T-helper 22 cell (primary cell): ENCODE results near the gene SAP130.

Source experiments
- DNase-seq: peaks from one replicate; pipeline ENCODE4 v3.0.0-alpha.2; 2020; ENCODE audit warnings: low read depth

The SAP130 gene

DNA sequence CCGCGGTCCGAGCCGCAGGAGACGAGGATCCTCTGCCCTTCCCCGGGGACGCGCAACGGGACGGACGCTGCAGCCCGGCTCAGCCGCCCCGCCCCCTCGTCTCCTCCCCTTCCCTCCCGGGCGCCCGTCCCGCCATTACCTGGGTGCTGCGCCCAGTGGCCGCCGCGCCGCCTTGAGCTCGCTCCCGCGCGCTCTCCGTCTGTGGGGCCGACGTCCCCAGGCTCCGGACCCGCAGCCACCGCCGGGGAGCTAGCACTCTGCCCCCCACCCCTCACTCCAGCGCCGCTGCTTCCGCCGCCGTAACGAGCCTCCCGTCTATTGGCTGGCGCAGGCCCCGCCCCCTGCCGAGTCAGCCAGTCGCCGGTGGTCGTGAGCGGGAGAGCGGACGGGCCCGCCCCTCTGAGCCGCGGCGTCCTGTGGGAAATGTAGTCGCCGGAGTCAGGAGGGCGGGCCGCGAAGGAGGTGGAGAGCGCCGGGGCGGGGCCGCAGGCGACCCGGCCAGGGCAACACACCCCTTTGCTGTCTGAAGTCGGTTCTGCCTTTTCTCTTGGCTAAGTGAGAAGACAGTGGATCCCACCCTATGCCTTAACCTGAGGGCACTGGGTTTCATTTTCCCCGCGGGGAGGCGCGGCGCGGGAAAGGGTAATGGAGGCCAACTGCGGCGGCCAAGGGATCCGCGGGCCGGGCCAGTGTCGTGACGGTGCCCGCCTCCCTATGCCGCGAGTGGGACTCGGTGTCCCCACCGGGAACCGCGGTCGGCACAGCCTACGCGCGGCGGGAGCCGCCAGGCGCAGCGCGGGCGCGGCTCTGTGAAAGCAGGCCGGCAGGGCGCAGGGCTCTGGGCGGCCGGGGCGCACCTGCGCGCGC is at the start of gene SAP130:
TSS of gene SAP130 (minus strand) at position 259 of the 867 bp plus-strand sequence. CDS start 1,767 bp downstream, outside the sequence.
- peak; percentile 98 for DNase-seq

DNA sequence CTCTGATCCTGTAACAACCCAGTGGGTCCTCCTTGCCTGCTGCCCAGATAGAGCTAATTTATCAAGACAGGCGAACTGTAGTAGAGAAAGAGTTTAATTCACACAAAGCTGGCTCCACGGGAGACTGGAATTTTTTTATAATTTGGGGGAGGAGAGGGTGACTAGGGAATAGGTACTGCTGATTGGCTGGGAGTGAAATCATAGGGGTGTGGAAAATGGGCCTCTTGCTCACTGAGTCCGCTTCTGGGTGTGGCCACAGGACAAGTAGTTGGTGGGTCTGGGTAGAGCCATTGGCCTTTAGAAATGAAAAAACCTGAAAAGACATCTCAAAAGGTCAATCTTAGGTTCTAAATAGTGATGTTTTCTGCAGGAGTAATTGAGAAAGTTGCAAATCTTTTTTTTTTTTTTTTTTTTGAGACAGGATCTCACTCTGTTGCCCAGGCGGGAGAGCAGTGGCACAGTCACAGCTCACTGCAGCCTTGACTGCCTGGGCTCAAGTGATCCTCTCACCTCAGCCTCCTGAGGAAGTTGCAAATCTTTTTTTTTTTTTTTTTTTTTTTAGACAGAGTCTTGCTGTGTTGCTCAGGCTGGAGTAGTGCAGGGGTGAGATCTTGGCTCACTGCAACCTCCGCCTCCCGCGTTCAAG is 48.7 kb upstream of the SAP130 start:
- DNase-seq, result no peak

DNA sequence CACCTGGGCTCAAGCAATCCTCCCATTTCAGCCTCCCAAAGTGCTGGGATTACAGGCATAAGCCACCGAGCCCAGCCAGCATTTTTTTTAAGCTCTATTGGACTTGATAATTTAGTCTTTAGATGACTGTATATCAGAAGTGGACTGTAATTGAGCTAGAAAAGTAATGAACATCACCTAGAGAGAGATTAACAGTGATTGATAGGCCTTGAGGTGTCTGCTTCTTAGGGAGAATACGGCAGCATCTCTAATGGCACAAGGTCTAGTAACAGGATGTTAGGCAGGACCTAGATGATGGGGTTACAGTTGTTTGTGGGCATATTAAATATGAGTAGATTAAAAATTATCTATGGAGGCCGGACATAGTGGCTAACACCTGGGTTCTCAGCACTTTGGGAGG is 45.4 kb upstream of the SAP130 start:
- no peak for DNase-seq

- DNase-seq, result no peak
Observed at GRCh38 chr2:128069769-128070168, 41.9 kb upstream of the SAP130 start.

- DNase-seq, result no peak
Observed at GRCh38 chr2:128064353-128064752, 36.5 kb upstream of the SAP130 start.

DNA sequence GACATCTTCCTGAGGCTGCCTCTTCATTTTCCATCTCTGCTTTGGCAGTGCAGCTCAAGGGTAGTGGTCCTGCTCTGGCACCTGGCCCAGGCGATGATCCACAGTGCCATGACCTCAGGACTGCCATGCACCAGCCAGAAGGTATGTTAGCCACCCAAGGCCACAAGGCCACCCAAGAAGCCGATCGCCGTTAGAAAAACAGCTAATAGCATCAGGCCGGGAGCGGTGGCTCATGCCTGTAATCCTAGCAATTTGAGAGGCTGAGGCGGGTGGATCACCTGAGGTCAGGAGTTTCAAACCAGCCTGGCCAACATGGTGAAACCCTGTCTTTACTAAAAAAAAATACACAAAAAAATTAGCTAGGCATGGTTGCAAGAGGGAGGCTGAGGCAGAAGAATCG is 34.7 kb upstream of the SAP130 start:
- no peak for DNase-seq

DNA sequence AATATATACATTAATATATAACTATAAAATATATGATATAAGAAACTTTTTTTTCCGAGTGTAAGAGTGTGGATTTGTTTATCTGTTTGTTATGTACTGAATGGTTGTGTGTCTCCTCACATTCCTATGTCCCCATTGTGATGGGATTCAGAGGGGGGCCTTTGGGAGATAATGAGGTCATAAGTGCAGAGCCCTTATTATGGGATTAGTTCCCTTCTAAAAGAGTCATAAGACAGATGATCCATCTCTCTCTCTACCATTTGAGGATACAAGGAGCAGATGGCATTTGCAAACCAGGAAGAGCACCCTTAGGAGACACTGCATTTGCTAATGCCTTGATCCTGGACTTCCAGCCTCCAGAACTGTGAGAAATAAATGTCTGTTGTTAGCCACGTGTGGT is 30.3 kb upstream of the SAP130 start:
- no peak for DNase-seq

- no peak for DNase-seq
Observed at GRCh38 chr2:128057334-128057733, 29.5 kb upstream of the SAP130 start.

DNA sequence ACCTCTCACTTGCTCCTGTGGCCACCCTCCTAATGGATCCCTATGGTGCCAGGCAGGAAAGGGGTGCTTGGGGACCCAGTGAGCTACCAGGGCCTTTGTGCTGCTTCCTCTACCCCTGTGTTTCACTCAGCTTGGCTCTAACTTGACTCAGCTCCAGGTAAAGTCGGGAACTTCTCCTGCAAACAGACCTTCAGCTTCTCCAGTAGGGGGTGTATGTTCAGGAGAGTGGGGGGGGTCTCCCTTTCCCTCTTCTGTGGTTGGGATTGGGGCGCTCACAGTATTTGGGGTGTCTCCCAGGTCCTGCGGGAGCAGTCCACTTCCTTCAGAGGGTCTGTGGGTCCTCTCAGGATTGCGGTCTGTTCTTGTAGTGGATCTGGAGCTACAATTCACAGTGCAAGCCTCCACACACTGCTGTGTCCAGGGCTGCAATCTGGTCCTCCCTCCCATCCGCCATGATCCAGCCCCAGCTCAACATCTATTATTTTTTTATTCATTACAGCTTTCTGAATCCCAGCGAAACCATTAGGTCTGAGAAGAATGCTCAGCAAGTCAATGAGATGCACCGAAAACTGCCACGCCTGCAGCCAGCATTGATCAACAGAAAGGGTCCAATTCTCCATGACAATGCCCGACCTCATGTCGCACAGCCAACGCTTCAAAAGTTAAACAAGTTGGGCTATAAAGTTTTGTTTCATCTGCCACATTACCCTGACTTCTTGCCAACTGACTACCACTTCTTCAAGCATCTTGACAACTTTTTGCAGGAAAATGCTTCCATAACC is 26.4 kb upstream of the SAP130 start:
- DNase-seq, result no peak

GRCh38 chr2:128053331-128053730 is 25.5 kb upstream of the SAP130 start:
- DNase-seq, result no peak

- no peak for DNase-seq
Observed at GRCh38 chr2:128043041-128043440, 15.2 kb upstream of the SAP130 start.

DNA sequence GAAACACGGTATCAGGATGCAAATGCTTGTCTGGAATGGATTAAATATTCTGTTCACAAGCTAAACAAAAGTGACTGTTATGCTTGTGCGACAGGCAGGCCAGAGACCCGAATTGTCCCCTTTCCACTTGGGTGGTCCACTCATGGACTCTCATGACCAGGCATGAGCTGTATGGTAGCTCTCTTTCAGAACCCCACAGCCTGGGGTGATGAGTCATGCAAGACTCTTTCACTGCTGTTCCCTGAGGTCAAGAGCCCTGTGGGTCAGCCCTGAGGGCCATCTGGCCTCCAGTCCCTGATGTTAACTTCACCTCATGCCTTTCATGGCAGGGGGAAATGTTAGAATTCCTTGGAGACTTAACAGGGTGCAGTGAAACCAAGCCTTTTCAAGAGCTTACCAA is 13.7 kb upstream of the SAP130 start:
- no peak for DNase-seq

DNA sequence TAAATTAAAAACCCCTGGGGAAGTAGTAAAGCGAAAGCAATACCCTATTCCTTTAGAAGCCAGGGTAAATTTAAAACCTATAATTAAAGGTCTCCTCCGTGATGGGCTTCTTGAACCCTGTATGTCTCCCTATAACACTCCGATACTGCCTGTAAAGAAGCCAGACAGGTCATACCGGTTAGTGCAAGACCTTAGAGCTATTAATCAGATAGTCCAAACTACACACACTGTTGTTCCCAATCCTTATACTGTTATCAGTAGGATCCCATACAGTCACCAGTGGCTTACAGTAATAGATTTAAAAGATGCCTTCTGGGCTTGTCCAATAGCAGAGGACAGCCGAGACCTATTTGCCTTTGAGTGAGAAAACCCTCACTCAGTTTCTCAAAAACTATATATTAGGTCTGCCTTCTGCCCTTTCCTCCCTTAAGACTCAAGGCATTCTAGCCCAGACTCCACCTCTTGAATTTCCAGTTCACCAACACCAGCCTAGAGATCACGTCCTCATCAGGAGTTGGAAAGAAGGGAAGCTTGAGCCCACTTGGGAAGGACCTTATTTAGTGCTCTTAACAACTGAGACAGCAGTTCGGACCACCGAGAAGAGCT is 12.4 kb upstream of the SAP130 start:
- DNase-seq, result no peak

DNA sequence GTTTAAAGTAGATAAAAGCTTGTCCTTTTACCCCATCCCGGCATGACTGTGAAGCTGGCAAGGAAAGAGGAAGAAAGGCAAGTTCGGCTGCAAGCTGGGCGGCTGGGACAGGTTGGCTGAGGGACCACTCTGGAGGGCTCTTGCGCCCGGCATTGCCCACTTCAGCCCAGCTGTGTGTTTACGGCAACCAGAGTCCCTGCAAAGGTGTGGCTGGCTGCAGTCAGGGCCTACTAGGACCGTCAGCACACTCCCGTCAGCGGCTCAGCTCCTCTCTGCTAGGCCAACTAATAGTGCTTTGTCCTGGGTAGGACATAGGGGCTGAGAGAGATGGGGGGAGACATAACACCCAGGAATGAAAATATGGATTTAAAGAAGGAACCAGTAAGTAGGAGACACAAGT is 11.7 kb upstream of the SAP130 start:
- DNase-seq, result no peak

DNA sequence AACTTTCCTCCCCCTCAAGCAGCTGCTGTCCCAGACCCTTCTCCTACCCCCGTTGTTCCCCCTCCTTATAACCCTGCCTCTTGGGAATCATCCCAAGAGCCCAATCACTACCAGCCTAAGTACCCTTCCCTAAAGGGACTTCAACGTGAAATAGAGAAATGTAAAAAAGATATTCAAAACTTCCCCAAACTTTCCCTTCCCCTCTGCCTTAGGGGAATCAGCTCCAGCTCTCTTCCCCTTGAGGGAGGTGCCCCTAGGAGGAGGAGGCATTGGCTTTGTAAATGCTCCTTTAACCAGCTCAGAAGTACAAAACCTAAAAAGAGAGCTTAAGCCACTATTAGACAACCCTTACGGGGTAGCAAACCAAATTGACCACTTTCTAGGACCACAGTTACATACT is 10.6 kb upstream of the SAP130 start:
- no peak for DNase-seq

- no peak for DNase-seq
Observed at GRCh38 chr2:128037649-128038048, 9.8 kb upstream of the SAP130 start.

GRCh38 chr2:128036748-128037607 is 9.1 kb upstream of the SAP130 start:
- no peak for DNase-seq

- no peak for DNase-seq
Observed at GRCh38 chr2:128032092-128032491, 4.2 kb upstream of the SAP130 start.

- DNase-seq, result no peak
Observed at GRCh38 chr2:128028668-128029054, 802 bp upstream of the SAP130 start.

GRCh38 chr2:128027278-128027800 is 520 bp downstream of the SAP130 start:
- peak; percentile 99 for DNase-seq
